COLO829 (cell line): ENCODE data around the gene STK40.

Experiments
- DNase-seq: peaks from one replicate; pipeline ENCODE4 v3.0.0; 2012; ENCODE audit warnings: low spot score

STK40 gene

DNA sequence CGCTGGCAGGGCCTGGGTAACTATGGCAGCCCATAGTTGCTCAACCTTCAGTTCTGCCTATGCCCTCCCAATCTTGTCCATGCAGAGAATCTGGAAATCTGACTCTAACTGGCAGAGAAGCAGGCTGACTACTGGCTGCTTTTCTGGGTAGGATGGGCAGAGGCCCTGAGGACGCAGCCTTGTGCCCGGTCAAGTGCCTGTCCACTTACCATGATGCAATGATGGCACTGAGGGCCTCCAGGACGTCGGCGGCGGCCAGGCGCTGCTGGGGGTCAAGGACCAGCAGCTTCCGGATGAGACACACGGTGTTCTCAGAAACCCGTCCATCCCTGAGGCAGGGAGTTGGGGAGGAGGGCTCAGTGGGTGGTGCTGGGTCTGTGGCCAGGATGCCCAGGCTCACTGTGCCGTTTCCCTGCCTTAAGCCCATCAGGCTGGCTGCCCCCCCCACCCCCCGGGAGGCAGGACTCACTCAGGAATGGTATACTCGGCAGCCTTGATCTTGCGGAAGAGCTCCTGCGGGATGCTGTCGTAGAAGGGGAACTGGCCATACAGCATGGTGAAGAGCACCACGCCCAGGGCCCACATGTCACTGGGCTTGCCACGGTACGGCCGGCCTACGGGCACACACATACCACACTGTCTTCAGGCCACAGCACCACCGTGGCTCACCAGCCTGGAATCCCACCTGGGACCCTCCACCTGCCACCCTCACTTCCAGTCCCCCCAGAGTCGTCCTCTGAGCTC is 41.9 kb downstream of the STK40 start:
- DNase-seq = no peak

DNA sequence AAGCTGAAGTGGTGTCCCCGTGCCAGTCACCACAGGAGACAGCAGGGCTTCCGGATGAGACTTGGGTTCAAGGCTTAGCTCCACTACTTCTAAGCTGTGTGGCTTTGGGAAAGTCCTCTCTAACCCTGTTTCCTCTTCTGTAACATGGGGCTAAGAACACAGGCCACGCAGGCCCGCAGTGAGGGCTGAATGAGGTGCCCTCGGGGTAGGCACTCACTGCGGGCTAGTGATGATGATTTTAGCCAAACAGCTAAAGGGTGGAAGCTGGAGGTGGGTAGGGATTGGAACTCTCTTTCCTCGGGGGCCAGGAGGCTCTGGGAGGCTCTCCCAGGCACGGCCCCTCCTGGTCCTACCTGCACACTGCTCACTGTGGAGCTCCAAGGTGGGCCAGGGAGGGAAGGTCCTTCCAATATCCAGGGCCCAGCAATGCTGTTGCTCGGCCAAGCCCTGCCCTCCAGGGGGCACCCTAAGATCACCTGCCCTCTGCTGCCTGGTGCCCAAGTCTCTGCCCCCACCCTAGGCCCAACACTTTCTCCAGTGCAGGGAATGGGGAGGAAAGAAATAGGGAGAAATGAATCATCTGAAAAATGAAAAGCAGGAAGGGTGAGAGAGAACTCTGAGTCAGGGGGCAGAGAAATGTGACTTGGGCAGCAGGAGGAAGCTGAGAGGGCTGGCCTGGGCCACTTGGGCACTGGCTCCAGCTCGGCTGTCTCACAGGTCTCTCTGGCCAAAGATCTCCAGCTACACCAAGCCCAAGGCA is 43.1 kb downstream of the STK40 start:
- no peak for DNase-seq

DNA sequence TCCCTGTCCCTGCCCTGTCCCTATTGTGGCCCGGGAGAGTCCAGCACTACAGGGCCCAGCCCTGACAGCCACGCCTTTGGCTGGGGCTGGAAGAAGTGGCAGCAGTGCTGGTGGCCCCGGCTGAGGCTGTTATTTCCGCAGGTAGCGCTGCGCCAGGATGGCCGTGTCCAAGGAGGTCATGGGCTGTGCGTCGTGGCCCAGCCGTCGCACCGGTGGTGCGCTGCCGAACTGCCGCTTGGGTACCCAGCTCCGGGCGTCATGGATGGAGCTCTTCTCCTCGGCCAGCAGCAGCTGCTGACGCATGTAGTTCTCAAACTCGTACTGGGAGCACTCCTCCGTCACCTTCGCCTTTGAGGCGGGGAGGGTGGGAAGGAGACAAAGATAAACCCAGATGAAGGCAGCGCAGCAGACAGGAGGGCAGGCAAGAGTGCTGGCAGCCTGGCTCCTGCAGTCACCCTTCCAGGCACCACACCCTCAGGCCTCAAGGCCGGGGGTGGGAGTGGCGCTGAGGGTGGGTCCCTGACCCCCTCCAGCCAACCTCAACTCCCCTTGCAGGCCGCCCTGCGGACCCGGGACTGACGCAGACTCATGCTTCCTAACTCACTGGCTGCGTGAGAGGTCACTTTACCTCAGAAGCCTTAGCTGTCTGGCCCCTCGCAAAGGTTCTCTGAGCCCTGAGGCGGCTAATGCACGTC is 44.0 kb downstream of the STK40 start:
- DNase-seq = no peak

DNA sequence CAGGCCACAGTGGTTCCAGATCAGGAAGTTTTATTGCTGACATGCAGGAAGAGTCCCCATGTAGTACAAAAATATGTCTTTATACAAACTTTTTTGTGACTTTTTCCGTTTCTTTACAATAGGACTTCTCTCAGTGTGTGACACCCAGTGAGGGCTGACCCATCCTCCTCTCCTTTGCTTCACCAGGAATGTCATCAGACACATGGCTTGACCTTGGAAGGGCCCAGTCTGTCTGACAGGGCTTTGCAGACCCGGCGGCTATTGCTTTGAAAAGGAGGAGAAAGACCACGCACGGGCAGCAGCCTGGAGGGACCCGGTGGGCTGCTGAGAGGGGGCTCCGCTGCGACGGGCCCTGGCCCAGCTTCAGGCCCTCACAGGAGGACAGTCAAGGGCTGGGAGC is 46.1 kb downstream of the STK40 start:
- DNase-seq = no peak

DNA sequence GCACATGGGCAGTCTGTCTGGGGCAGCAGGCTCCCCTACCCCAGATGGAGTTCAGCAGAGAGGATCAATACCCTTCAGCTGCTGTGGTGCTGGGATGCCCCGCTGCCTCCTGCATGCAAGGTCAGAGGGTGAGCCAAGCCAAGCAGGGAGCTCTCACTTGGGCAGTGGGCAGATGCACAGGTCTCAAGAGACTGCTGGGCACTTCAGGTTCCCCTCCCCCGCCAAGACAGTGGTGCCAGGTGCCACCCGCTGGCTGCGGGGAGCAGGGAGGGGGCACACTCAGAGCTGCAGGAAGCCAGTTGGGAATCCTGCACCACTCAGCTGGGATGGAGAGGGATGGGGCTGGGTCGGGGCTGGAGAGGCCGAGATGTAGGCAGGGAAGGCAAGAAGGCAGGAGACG is 46.5 kb downstream of the STK40 start:
- no peak for DNase-seq

DNA sequence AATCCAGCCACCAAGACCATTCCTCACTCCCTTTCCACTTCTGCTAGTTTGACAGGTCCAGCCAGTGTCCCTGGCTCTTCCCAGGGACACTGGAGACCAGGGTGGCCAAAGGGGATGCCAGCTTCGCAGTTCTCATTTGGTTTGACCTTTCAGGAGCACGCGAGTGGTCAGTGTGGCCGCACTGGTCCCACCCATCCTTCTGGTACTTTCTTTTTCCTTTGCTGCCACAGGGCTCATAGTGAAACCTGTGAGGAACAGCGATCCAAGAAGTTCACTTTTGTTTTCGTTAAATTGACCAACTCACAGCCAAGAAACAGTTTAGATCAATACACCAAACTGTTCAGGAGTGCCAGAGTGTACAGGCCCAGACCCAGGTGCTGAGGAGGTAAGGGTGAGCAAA is 47.9 kb downstream of the STK40 start:
- no peak for DNase-seq

DNA sequence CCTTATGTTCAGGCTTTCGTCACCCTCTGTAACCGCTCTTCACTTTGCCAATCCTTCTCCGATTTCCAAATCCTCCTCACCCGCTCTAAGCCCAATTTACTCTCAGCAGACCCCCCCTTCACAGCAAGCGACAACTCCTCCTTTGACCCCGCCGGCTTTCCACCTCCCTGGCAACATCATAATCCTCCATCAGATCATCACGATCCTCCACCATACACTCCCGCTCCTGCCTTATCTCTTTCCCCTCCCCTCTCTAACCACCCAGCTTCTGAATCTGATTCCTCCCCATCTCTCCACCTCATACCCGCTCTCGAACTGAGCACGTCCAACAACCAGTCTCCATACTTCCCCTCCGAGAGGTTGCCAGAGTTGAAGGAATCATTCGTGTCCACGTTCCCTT is 54.8 kb downstream of the STK40 start:
- no peak for DNase-seq

DNA sequence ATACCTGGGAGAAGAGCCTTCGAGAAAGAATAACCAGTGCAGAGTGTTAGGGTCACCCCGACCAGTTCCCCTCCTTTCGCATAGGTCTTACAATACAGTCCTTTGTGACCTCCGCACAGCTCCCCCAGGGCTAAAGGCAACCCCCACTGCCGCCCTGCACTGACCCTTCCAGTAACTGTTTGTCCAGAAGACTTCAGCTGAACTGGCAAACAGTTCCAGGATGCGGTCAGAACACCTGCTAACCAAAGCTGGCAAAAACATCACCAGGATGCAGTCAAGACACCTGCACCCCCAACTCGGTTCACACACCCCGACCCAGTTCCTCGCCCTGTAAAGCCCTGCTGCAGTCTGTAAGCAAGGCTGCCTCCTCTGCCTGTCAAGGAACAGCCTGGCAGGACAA is 55.9 kb downstream of the STK40 start:
- DNase-seq = no peak

DNA sequence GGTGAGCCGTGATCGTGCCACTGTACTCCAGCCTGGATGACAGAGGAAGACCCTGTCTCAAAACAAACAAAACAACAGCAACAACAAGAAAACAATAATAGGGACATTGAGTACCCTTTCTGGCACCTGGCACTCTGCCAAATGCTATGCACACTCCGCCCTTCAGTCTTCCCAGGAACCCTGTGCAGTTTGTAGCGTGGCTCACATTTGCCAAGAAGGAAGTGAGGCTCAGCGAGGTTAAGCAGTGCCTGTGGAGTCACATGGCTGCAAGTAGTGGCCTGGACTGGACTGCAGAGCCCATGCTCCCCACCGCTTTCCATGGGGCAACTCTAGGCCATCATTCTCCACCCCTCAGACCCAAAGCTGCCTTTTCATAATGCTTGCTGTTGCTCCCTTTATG is 57.0 kb downstream of the STK40 start:
- no peak for DNase-seq

DNA sequence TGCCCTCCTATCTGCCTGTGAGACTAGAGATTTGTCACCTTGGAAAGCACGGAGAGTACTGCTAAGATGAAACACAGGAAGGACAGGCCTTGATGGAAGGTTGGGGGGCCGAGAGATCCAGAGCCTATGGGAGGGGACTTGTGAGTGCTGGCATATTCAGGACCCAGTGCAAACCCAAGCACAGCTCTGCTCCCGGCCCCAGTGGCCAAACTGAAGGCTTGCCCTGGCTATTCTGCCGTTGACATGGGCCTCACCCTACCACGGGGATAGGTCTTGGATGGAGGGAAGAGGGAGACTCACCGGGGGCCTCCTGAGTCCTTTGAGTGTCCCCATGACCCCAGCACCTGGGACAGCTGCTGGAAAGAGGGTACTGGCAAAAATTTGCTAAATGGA is 57.6 kb downstream of the STK40 start:
- DNase-seq = no peak

DNA sequence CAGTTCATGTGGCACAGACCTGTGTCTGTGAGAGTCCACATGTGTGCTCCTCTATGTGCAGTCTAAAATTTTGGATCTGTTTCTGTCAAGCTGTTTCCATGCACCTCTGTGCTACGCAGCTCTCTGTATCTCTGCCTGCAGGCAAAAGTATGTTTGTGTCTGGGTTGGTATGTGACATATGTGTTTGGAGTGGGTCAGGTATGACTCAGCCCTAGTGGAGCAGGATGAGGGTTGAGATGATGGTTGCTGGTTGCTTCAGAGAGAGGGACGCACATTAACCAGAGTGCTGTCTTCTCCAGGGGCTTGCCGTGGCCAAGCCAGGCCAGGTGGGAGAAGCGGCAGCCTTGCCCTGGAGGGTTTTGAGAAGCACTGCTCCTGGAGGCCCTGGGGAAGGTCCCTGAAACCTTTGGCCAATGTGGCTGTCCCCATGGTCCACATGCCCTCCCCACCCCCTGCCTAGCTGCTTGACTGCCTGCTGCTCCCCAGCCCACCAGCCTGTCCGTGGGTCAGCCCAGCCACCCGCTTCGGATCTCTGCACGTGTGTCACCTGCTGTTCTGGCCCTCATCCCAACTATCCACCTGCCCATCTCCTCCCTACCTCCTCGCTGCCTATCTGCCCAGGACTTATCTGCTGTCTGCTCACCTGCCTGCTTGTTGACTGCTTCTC is 58.2 kb downstream of the STK40 start:
- DNase-seq = no peak

DNA sequence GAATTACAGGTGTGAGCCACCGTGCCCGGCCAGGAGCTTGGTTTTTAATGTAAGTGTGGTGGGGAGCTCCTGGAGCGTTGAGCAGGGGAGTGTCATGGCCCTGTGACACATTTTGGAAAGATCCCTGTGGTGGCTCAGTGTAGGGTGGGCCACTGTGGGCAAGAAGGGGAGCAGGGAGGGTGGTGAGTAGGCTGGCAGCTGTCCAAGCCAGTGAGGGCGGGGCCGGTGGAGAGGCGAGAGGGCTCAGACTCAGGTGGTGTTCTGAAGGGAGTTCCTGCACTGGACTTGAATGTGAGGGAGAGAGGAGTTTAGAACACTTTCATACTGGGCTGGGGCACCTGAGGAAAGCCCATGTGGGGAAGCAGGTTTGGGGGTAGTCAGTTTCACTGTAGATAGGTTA is 59.2 kb downstream of the STK40 start:
- no peak for DNase-seq

DNA sequence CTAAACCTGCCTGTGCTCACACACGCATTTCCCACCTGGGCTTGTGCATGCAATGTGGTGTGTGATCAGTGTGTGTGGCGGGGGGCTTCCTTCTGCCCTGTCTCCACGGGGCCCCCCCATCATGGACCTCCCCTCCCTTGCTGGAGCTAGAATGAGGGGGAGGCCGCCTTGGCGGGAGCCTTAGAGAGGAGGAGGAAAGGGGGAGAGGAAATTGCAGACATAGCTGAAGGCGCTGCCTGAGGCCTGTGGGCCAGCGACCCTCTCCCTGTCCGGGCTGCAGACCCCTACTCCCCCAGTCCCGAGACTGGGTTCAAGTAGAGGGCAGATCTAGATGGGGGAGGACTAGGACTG is 61.4 kb downstream of the STK40 start:
- no peak for DNase-seq

DNA sequence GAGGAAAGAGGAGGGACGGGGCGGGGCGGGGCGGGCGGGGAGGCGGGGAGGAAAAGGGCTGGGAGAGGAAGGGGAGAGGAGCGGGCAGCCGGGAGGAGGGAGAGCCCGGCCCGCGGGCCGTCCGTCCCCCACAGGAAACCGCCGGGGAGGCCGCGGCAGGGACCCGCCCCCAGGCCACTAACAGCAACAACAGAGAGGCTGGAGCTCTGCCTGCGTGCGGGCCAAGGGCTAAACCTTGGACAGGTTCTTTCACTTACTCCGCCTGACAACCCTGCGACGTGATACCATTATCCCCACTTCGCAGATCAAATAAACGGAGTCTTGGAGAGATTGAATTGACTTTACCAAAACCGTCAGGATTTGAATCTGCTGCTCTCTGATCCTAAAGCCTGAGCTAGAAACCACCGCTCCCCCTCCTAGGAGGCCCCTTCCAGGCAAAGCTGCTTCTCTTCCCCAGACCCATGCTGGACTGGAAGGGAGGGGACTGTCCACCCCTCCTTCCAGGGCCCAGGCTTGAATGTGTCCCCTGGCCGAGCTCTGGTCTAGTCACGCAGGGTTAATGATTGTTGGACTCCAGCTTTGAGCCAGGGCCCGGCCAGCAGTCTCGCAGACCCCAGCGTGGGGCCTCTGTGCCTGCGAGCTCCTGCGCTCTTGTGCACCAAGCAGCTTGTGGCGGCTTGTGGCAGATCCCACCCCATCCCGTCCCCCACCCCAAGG is 61.9 kb downstream of the STK40 start, which contains the start of gene EVA1B:
Gene EVA1B (minus strand): TSS at position 10 of the 717 bp plus-strand sequence. CDS start 608 bp downstream, outside the sequence.
- DNase-seq = peak; percentile 27

DNA sequence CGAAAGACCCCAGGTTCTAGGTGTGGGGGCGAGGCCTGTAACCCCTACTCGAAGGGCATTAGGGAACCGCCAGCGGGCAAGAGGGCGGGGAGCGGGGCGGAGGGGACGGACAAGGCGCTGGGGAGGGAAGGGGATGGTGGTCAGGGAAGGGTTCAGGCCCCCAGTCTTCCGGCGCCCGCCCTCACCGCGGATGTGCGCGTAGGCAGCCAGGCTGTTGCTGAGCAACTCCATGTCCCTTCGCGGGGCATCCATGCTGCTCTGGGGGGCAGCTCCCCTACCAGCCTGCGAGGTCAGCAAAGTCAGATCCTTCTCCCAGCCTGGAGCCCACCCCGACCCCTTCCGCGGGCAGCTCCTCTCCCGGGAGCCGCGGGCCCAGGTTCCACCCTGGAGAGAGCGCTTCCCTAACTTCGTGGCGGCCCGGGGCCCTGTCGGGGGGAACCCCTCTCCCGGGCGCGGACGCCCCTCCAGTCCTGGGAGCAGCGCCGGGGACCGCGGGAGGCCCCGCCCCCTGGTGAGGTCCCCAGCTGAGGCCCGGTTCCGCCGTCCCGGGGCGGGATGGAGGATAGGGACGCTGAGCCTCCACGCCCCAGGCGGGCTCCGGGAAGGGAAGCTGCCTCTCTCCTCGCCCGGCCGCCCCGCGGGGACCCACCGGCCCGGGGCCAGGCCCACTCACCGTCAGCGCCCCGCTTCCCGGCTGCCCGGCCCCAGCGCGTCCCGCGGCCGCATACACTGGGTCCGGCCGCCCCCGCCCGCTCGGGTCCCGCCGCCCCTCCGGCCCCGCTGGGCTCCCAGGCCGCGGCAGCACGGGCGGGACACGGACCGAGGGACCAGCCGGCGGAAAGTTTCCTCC is 62.7 kb downstream of the STK40 start:
- DNase-seq = no peak

DNA sequence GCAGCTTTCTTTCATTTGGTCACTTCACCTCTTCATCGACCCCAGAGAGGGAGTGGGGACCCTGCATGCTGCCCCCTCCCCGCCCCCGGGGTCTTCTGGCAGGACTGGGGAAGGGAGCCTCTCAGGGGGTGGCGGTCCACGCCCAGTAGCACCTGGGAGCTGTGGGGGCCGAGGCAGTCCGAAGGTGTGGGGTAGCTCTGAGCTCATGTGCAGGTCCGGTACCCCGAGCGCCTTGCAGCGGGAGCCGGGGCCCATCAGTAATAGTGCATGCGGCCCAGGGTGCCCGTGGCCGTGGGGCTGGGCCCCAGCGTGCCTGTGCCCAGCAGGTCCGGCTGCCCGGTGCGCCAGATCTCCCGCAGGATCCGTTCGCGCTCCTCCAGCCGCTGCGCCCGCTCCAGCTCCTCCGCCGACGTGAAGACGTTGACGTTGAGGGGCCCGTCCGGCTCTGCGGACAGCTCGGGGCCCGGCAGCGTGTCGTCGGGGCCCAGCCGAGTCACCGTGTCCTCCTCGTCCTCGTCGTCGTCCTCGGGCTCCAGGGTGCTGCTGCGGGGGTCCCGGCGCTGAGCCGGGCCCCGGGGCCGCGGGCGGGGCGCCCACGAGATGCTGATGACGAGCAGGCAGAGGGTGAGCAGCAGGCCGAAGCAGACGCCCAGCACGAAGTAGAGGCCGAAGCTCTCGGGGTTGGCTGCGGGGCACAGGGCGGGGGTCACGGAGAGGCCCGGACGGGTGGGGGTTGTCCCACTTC is 63.5 kb downstream of the STK40 start:
- DNase-seq = no peak

DNA sequence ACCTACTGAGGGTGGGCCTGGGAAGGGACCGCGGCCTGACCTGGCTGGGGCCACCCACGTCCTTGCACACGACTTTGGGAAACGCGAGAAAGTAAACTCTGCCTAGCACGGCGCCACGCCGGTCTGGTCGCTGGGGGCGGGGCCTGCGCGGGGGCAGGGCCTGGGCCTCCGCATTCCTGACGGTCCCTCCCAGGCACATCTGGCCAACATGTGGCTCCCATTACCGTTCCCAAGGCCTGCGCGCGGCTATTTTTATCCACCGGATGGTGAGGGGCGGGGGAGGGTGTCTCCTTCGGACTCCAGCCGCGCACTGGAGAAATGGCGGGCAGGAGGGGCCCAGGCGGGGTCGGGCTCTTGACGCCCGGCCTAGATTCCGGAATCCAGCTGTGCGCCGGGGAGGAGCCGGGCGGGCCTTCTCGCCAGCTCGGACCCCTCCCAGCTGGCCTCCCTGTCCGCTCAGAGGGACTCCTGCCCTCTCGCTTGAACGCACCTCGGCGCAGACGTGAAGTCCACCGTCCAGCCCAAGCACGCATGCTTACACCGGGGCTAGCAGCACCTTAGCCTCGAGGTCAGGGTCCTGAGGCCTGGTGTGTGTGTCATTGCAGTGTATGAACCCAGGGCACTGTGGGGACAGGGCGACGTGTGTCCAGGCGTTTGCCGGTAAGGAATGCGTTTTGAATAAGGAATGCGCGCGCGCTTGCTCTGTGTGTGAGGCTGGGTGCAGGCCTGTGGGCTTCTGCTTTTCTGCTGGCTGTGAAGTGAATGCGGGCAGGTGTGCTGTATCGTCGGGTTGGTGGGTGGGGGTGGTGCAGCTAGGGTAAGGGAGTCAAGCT is 64.4 kb downstream of the STK40 start:
- no peak for DNase-seq

DNA sequence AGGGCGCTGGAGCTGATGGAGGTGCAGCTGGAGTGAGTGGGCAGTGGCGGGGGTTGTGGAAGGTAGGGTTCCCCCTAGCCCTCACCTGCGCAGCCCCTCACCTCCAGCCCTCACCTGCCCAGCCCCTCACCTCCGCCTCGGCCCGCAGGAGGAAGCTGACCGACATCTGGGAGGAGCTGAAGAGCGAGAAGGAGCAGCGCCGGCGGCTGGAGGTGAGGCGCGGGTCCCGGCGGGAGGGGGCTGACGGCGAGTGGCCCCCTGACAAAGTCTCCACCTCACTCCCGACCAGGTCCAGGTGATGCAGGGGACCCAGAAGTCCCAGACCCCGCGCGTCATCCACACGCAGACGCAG is 65.0 kb downstream of the STK40 start:
- no peak for DNase-seq

DNA sequence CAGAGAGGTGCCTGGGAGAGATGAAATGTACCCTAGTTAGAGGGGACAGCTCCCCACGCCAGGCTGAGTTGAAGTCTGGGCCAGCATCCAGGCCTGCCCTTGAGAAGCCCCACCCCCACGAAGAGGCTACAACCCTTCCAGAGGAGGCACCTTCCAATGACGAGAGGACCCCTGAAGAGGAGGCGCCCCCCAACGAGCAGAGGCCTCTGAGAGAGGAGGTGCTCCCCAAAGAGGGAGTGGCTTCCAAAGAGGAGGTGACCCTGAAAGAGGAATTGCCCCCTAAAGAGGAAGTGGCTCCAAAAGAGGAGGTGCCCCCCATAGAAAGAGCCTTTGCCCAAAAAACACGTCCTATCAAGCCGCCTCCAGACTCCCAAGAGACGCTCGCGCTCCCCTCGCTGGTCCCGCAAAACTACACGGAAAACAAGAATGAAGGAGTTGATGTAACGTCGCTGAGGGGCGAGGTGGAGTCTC is 65.4 kb downstream of the STK40 start:
- no peak for DNase-seq
